GM19351 (cell line): ENCODE data around the gene ATXN1.

Experiments used
- ATAC-seq: cut with Tn5 transposase; IDR thresholded peaks from one replicate; pipeline ENCODE4 v1.9.1; 2021; ENCODE audit warnings: mild to moderate bottlenecking, moderate library complexity; ENCODE audit not compliant: unreplicated experiment

ATXN1 gene

GRCh38 chr6:16591396-16592222 lies 169.7 kb downstream of the ATXN1 start:
- ATAC-seq = peak; percentile 66

GRCh38 chr6:16585805-16586204 lies 175.5 kb downstream of the ATXN1 start:
- ATAC-seq = no peak

- ATAC-seq = peak; percentile 56
These were observed 178.0 kb downstream of the ATXN1 start for GRCh38 chr6:16583144-16583762.

- ATAC-seq = no peak
These were observed 178.7 kb downstream of the ATXN1 start for GRCh38 chr6:16582446-16583143.

DNA sequence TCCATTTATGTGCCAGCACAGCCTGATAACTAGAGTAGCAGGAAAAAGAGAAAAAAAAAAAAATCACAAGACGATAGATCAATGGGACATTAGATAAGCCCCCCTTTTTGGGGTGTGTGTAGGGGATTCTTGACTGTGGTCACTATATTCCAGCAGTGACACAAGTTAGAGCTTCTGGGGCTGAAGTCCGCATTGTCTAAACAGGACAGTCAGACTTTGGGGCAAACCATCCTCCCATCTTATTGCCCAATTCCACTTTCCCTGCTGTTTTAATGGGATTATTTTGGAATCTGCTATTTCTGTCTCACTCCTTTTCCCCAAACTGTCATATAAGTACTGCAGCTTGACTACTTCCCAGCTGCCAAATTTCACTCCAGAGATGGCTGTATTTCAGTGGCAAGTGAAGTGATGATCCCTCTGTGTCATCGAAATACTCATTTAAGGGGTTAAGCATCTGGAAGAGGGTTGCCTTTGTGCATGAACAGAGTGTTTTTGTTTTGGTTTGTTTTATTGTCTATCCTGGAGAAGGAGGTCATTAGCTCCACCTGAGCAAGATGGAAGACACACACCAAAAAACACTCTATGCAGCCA lies 182.5 kb downstream of the ATXN1 start:
- ATAC-seq = no peak

- peak; percentile 96 for ATAC-seq
These were observed 184.6 kb downstream of the ATXN1 start for GRCh38 chr6:16576451-16577368.

- ATAC-seq = no peak
These were observed 185.6 kb downstream of the ATXN1 start for GRCh38 chr6:16575655-16576054.

GRCh38 chr6:16572943-16573342 lies 188.3 kb downstream of the ATXN1 start:
- ATAC-seq = no peak

GRCh38 chr6:16572317-16572716 lies 188.9 kb downstream of the ATXN1 start:
- ATAC-seq = no peak

DNA sequence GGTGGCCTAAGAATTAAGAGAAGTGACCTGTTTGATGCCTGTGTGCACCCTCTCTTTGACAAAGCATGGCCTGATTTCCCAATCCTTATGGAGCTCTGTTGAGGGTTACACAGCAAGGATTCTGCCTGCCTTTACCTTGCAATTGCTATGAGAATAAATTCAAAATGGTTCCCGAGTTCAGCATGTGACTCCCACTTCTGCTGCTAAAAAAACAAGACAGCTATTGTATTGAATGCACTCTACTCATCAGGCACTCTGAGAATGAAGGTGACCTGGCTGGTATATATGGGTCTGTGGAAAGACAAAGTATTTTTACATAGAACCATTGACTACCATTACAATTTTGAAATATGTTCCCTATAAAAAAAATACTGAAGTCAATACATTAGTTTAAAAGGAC lies 190.3 kb downstream of the ATXN1 start:
- no peak for ATAC-seq

- ATAC-seq = no peak
These were observed 191.1 kb downstream of the ATXN1 start for GRCh38 chr6:16570221-16570553.

- ATAC-seq = no peak
These were observed 193.1 kb downstream of the ATXN1 start for GRCh38 chr6:16568128-16568527.

DNA sequence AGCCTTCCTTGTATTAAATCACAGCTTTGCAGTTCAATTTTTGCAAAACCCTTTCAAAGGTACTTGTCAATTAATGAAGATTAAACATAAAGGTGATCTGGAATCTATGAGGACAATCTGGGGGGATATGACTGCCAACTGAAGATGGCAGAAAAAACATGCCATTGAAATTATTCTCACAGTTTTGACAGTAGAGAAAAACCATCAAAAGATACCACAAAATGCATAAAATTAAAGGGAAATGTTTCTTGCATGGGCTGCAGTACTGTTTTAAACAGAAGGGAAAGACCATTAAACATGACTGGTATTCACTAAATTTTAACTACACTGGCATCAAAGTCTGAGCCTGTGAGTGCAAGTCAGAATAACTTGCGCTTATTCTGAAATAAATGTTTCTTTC lies 194.2 kb downstream of the ATXN1 start:
- no peak for ATAC-seq

DNA sequence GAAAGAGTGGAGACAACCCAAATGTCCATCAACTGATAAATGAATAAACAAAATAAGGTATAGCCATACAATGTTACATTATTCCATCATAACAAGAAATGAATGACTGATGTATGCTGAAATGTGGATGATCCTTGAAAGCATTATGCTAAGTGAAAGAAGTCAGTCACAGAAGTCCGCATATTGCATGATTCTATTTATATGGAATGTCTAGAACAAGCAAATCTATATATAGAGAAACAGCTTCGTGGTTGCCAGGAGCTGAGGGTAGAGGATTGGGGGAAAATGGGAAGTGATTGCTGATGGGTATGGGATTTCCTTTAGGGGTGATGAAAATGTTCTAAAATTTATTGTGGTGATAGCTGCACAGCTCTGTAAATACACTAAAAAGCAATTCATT lies 196.8 kb downstream of the ATXN1 start:
- ATAC-seq = no peak

DNA sequence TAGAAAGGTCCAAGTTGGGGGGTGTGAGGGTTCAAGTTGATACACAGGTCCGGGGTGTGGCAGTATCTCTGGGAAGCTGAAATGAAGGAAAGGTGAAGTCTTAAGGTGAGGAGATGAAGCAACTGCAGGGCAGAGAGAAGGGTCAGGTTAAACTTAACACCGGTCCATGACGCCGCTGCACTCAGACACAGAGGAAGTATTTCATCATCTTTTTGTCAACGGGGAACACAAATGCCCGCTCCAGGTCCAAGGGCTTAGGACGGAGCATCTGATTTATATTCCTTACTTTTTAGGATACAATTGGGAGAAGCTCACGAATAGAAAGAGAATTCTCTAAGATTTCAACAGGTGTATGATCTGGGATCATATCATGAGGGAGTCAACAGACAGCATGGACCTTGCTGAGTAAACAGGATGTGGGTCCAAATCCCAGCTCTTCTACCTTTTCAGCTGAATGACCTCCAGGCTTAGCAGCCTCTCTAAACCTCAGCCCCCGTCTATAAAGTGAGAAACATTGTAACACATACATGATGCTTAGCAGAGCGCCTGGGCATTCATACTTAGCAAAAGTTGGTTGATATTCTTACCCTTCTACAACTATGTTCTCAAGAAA lies 197.5 kb downstream of the ATXN1 start:
- ATAC-seq = no peak

DNA sequence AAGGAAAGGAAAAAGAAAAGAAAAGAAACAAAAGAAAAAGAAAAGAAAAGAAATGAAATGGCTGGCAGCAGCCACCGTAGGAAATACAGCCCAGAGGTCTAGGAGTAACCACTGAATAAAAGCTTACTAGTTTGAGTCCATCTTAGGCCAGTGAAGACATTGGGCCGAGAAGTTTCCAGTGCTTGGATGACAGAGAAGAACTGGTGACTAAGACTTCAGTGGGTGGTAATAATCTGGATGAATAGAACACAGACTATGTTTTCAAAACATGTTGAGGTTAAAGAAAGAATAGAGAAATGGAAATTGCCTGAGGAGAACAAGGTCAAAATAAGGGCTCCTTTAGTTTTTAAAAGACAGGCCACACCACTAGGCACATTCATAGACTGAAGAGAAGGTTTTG lies 198.8 kb downstream of the ATXN1 start:
- no peak for ATAC-seq

GRCh38 chr6:16559071-16559470 lies 202.2 kb downstream of the ATXN1 start:
- ATAC-seq = no peak

- no peak for ATAC-seq
These were observed 205.7 kb downstream of the ATXN1 start for GRCh38 chr6:16555550-16555949.

DNA sequence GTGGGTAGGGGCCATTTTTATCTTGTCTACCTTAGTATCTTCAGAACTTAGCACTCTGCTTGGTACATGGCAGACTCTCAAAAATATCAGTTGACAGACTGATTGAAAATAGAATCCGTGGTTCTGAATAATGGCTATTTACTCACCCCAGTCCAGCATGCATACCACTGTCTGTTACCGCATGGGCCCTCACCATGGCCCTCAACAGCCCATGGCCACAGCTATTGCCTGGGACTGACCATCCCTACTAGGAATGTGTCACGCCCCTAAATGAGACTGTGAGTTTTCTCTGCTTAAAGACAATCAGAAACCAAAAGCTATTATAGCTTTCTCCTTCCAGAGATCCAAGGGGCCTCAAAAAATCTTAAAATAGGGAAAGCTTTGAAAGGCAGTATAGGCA lies 207.7 kb downstream of the ATXN1 start:
- ATAC-seq = no peak

DNA sequence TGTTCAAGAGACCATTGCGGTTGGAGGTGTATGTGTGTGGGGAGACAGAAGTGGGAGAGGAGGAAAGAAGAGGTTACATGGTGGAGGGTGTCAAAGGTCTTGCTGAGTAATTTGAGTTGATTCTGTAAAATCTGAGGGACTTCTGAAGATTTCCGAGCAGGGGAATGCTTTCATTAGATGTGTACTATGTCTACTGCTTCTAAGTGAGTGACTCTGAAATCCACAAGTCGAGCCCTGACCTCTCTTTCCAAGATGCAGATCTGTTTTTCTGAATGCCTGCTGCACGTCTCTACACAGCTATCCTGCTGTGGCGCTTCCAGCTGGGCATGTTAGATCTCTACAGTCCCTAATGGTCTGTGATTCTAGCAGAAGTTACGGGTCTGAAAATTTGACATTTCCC lies 209.8 kb downstream of the ATXN1 start:
- ATAC-seq = no peak
